GM18868 (cell line): ENCODE results near the gene TYR.
"Not testable (repeated sequence)": the region's sequence is repeated elsewhere in the genome, so short reads cannot be mapped to it uniquely, and the experiment has no call there.

Experiments used
- ATAC-seq: cut with Tn5 transposase; IDR thresholded peaks from one replicate; pipeline ENCODE4 v1.9.1; 2021; ENCODE audit warnings: mild to moderate bottlenecking, moderate library complexity; ENCODE audit not compliant: unreplicated experiment

Gene TYR

GRCh38 chr11:89177691-89178231 lies at the start of gene TYR:
TSS of gene TYR (plus strand) at chr11:89177875. CDS start at chr11:89177954, 79 bp downstream.
- no peak for ATAC-seq

- no peak for ATAC-seq
These were observed 41.1 kb upstream of the TYR start for GRCh38 chr11:89136606-89137005.

GRCh38 chr11:89147229-89147628 lies 30.4 kb upstream of the TYR start:
- no peak for ATAC-seq

- no peak for ATAC-seq
These were observed 17.7 kb upstream of the TYR start for GRCh38 chr11:89159974-89160373.

- no peak for ATAC-seq
These were observed 15.7 kb upstream of the TYR start for GRCh38 chr11:89161949-89162348.

GRCh38 chr11:89163686-89164085 lies 14.0 kb upstream of the TYR start:
- ATAC-seq = no peak

- ATAC-seq = no peak
These were observed 9.3 kb upstream of the TYR start for GRCh38 chr11:89168396-89168795.

GRCh38 chr11:89175796-89176195 lies 1.9 kb upstream of the TYR start:
- no peak for ATAC-seq

GRCh38 chr11:89176938-89177337 lies 737 bp upstream of the TYR start:
- no peak for ATAC-seq

- no peak for ATAC-seq
These were observed 3.4 kb downstream of the TYR start for GRCh38 chr11:89181111-89181510.

GRCh38 chr11:89182773-89183518 lies 5.3 kb downstream of the TYR start:
- no peak for ATAC-seq

- ATAC-seq = no peak
These were observed 6.3 kb downstream of the TYR start for GRCh38 chr11:89184021-89184420.

GRCh38 chr11:89189776-89190175 lies 12.1 kb downstream of the TYR start:
- ATAC-seq = no peak

GRCh38 chr11:89201138-89201537 lies 23.5 kb downstream of the TYR start:
- ATAC-seq = no peak

- no peak for ATAC-seq
These were observed 26.1 kb downstream of the TYR start for GRCh38 chr11:89203814-89204213.

GRCh38 chr11:89205378-89205777 lies 27.7 kb downstream of the TYR start:
- no peak for ATAC-seq

GRCh38 chr11:89220684-89221339 lies 43.1 kb downstream of the TYR start:
- ATAC-seq = no peak

- no peak for ATAC-seq
These were observed 57.4 kb downstream of the TYR start for GRCh38 chr11:89235083-89235482.

GRCh38 chr11:89235976-89236375 lies 58.3 kb downstream of the TYR start:
- no peak for ATAC-seq

- not testable (repeated sequence) for ATAC-seq
These were observed 69.3 kb downstream of the TYR start for GRCh38 chr11:89247007-89247406.

- ATAC-seq = no peak
These were observed 71.5 kb downstream of the TYR start for GRCh38 chr11:89249196-89249595.

- not testable (repeated sequence) for ATAC-seq
These were observed 83.8 kb downstream of the TYR start for GRCh38 chr11:89261483-89261882.
